ENCODE results near the gene ARFGEF3.

- TF ChIP-seq NFYB (CRISPR knock-in tag; conservative IDR thresholded peaks at IDR 0.05; ENCODE audit: low read depth), result no peak
- TF ChIP-seq CTCF (IDR thresholded peaks at IDR 0.05), result no peak
- no peak for TF ChIP-seq ATF3 (CRISPR knock-in tag; conservative IDR thresholded peaks at IDR 0.05)
These were observed 46.5 kb upstream of the ARFGEF3 start for GRCh38 chr6:138115201-138115600.
